ENCODE data around the gene TRPM1.

The TRPM1 gene

GRCh38 chr15:31108836-31109235 is 7.3 kb upstream of the TRPM1 start:
- Histone ChIP-seq H3K79me2 (ENCODE audit: low read length) (no peaks in the 10 kb centered on the region), H3K4me3 (ENCODE audit: low read length) (no peak overlapping the region), H3K9me3 (replicated peaks; ENCODE audit: insufficient read depth, low read length) (no peaks in the 10 kb centered on the region), H3K27ac (ENCODE audit: low read length) (no peak overlapping the region), H3K4me1 (ENCODE audit: low read length) (no peaks in the 10 kb centered on the region; the same call in 1 of the 2 replicates), H2AFZ (ENCODE audit: low read length) (no peak overlapping the region), H3K9me2 (replicated peaks; ENCODE audit: insufficient read depth, low read length) (no peaks in the 10 kb centered on the region), H3K9ac (ENCODE audit: low read length) (no peak overlapping the region), H3K4me2 (ENCODE audit: low read depth, low read length) (no peak overlapping the region), H3K27me3 (replicated peaks; ENCODE audit: insufficient read depth, low read length) (no peaks in the 10 kb centered on the region), H3F3A (ENCODE audit: insufficient read depth, low read length) (no peaks in the 10 kb centered on the region), H3K36me3 (replicated peaks; ENCODE audit: insufficient read depth, low read length) (no peaks in the 10 kb centered on the region), H4K20me1 (ENCODE audit: insufficient read depth, low read length) (no peaks in the 10 kb centered on the region)
- no peak for DNase-seq
- TF ChIP-seq CTCF (IDR thresholded peaks at IDR 0.05; ENCODE audit: low read length) = no peak
- no peak for TF ChIP-seq EZH2phosphoT487 (IDR thresholded peaks at IDR 0.05; ENCODE audit: low read length)
- TF ChIP-seq EZH2 (optimal IDR thresholded peaks at IDR 0.05; ENCODE audit: low read depth, low read length) = no peak

- H3K4me2 ChIP-seq (ENCODE audit: low read depth, low read length) = no peak overlapping the region
- no peak for DNase-seq
- no peaks in the 10 kb centered on the region for H4K20me1 ChIP-seq (ENCODE audit: insufficient read depth, low read length)
- H3K4me1 ChIP-seq (ENCODE audit: low read length) = peaks cover 8% of the 10 kb centered on the region
- H2AFZ ChIP-seq (ENCODE audit: low read length) = no peak overlapping the region
- H3K36me3 ChIP-seq (replicated peaks; ENCODE audit: insufficient read depth, low read length) = no peaks in the 10 kb centered on the region
- H3F3A ChIP-seq (ENCODE audit: insufficient read depth, low read length) = no peaks in the 10 kb centered on the region
- H3K27ac ChIP-seq (ENCODE audit: low read length) = no peak overlapping the region
- no peaks in the 10 kb centered on the region for H3K79me2 ChIP-seq (ENCODE audit: low read length)
- TF ChIP-seq EZH2 (optimal IDR thresholded peaks at IDR 0.05; ENCODE audit: low read depth, low read length) (no peak), CTCF (IDR thresholded peaks at IDR 0.05; ENCODE audit: low read length) (no peak), EZH2phosphoT487 (IDR thresholded peaks at IDR 0.05; ENCODE audit: low read length) (no peak)
- H3K9me3 ChIP-seq (replicated peaks; ENCODE audit: insufficient read depth, low read length) = no peaks in the 10 kb centered on the region
- no peak overlapping the region for H3K4me3 ChIP-seq (ENCODE audit: low read length)
- H3K9ac ChIP-seq (ENCODE audit: low read length) = no peak overlapping the region
- H3K27me3 ChIP-seq (replicated peaks; ENCODE audit: insufficient read depth, low read length) = no peaks in the 10 kb centered on the region
- H3K9me2 ChIP-seq (replicated peaks; ENCODE audit: insufficient read depth, low read length) = no peaks in the 10 kb centered on the region
Measured at GRCh38 chr15:31106495-31107300, 5.2 kb upstream of the TRPM1 start.

- no peak for TF ChIP-seq EZH2phosphoT487 (IDR thresholded peaks at IDR 0.05; ENCODE audit: low read length)
- no peak for TF ChIP-seq CTCF (IDR thresholded peaks at IDR 0.05; ENCODE audit: low read length)
- TF ChIP-seq EZH2 (optimal IDR thresholded peaks at IDR 0.05; ENCODE audit: low read depth, low read length) = no peak
- Histone ChIP-seq H3K4me2 (ENCODE audit: low read depth, low read length) (no peak overlapping the region), H3K4me3 (ENCODE audit: low read length) (no peak overlapping the region), H3K9ac (ENCODE audit: low read length) (no peak overlapping the region), H4K20me1 (ENCODE audit: insufficient read depth, low read length) (no peaks in the 10 kb centered on the region), H3K36me3 (replicated peaks; ENCODE audit: insufficient read depth, low read length) (no peaks in the 10 kb centered on the region), H2AFZ (ENCODE audit: low read length) (no peak overlapping the region), H3K9me3 (replicated peaks; ENCODE audit: insufficient read depth, low read length) (no peaks in the 10 kb centered on the region), H3K9me2 (replicated peaks; ENCODE audit: insufficient read depth, low read length) (no peaks in the 10 kb centered on the region), H3K4me1 (ENCODE audit: low read length) (peaks cover 30% of the 10 kb centered on the region), H3K79me2 (ENCODE audit: low read length) (no peaks in the 10 kb centered on the region), H3K27ac (ENCODE audit: low read length) (no peak overlapping the region), H3F3A (ENCODE audit: insufficient read depth, low read length) (peaks cover 4% of the 10 kb centered on the region; the same call in 1 of the 2 replicates), H3K27me3 (replicated peaks; ENCODE audit: insufficient read depth, low read length) (no peaks in the 10 kb centered on the region)
- DNase-seq = no peak
Measured at GRCh38 chr15:31104003-31104402, 2.5 kb upstream of the TRPM1 start.
